ENCODE measurements around the gene PRXL2B.

DNA sequence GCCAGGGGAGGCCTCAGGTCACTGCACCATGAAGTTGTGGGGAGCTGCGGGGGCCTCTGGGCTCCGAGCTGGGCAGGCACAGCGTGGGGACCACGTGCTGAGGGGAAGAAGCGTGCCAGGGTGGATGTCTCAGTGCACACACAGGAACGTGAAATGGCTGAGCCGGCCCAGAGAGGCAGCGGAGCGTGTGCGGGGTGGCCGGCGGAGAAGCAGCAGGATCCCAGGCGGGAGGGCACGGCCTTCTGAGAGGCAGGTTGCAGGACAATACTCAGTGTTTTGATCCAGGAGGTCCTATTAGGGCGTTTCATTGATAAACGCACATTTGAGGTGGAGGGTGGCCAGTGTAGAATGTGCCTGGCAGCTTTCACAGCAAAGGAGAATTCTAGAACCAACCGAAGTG is 17.5 kb upstream of the PRXL2B start:
- TF ChIP-seq CTCF (IDR thresholded peaks at IDR 0.05) (no peak), POLR2A (IDR thresholded peaks at IDR 0.05) (no peak)
